Measurements from ENCODE around the gene ADARB1. TPM values are rescaled to one million over a fixed set of nuclear protein-coding genes. Genes with fewer than 3 reads are reported as not detected.

ADARB1 gene
- total RNA-seq, 2 experiments from 2014 or later, result 27.5 to 28.6 TPM

DNA sequence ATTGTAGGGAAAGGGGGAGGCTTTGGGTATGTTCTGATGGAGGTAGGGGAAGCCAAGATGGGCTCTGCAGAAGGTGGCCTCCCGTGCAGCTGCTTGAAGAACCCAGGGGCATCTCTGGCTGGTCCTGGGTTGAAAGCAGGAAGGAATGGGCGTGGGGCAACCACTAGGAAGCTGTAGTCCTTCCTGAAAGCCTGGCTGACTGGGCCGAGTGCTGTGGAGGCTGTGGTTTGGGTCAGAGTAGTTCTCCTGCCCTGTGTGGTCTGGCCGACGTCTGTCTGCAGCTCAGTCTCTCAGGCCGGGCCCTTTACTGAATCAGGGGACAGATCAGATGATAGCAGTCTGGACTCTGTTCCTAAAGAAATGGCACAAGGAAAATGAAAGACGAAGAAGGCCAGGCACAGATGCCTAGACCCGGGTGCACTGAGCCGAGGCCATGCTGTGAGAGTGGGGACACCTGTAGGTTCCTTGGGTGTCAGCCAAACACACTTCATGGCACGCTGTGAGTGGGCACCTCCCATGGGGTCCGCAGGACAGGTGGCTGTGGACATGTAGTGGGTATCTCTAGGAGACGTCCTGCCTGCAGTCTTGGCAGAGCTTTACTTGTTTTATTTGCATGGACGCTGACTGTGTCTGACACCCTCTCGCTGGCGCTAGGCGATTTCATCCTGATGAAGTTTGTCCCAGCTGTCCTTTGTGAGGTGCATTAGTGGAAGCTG, 126.4 kb downstream of the ADARB1 start:
- no peak for ATAC-seq (ENCODE audit: poor library complexity)
- Mint-ChIP-seq H3K36me3 (ENCODE audit: low read depth) (peaks cover 71% of the 10 kb centered on the region), H3K27me3 (no peaks in the 10 kb centered on the region), H3K4me1 (ENCODE audit: low read depth) (peaks cover 4% of the 10 kb centered on the region), H3K9me3 (no peaks in the 10 kb centered on the region), H3K27ac (no peak overlapping the region), H3K4me3 (no peak overlapping the region)
- peaks cover 12% of the 10 kb centered on the region for H3K4me1 ChIP-seq (ENCODE audit: insufficient read depth, low read length)
- intact Hi-C loops (cut with DNase I, micrococcal nuclease), result no loop called here
- TF ChIP-seq, protein P1, sequence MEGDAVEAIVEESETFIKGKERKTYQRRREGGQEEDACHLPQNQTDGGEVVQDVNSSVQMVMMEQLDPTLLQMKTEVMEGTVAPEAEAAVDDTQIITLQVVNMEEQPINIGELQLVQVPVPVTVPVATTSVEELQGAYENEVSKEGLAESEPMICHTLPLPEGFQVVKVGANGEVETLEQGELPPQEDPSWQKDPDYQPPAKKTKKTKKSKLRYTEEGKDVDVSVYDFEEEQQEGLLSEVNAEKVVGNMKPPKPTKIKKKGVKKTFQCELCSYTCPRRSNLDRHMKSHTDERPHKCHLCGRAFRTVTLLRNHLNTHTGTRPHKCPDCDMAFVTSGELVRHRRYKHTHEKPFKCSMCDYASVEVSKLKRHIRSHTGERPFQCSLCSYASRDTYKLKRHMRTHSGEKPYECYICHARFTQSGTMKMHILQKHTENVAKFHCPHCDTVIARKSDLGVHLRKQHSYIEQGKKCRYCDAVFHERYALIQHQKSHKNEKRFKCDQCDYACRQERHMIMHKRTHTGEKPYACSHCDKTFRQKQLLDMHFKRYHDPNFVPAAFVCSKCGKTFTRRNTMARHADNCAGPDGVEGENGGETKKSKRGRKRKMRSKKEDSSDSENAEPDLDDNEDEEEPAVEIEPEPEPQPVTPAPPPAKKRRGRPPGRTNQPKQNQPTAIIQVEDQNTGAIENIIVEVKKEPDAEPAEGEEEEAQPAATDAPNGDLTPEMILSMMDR (IDR thresholded peaks at IDR 0.05), result no peak
- H3K9me3 ChIP-seq (ENCODE audit: control insufficient read depth in 1 of 2, insufficient read depth in 1 of 2, low read length in 2 of 2), result no peaks in the 10 kb centered on the region
- peaks cover 33% of the 10 kb centered on the region for H3K36me3 ChIP-seq (ENCODE audit: insufficient read depth, low read length)
- no peak overlapping the region for H3K27ac ChIP-seq (ENCODE audit: low read depth in 1 of 2, low read length in 2 of 2)
- H3K27me3 ChIP-seq (ENCODE audit: control insufficient read depth in 1 of 2, insufficient read depth in 2 of 2, low read length in 2 of 2), result no peaks in the 10 kb centered on the region
- ChIA-PET CTCF (no interaction called here), POLR2A (no interaction called here)
- no peak for DNase-seq
- no peak overlapping the region for H3K4me3 ChIP-seq (ENCODE audit: low read length)

DNA sequence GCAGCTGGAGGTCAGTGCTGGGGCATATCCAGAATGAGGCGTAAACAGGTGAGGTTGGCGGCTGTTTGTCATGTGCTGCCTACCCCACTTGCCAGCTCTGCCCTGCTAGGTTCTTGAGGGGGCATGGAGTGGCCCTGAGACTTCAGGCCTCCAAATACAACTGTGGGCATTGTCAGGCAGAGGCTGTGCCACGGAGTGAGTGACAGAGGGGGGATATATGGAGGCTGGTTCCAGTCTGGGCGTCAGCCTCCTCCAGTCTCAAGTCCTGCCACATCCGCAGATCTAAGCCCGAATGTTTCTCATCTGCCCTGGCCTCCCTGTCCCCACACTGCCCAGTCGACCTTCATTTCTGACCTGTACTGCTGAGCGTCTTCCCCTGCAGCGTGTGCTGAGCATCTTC, 128.0 kb downstream of the ADARB1 start:
- Histone ChIP-seq H3K36me3 (ENCODE audit: insufficient read depth, low read length) (peaks cover 44% of the 10 kb centered on the region), H3K4me3 (ENCODE audit: low read length) (no peak overlapping the region), H3K4me1 (ENCODE audit: insufficient read depth, low read length) (peaks cover 12% of the 10 kb centered on the region), H3K9me3 (ENCODE audit: control insufficient read depth in 1 of 2, insufficient read depth in 1 of 2, low read length in 2 of 2) (no peaks in the 10 kb centered on the region), H3K27me3 (ENCODE audit: control insufficient read depth in 1 of 2, insufficient read depth in 2 of 2, low read length in 2 of 2) (no peaks in the 10 kb centered on the region), H3K27ac (ENCODE audit: low read depth in 1 of 2, low read length in 2 of 2) (no peak overlapping the region)
- Mint-ChIP-seq H3K27ac (no peak overlapping the region), H3K27me3 (no peaks in the 10 kb centered on the region), H3K4me1 (ENCODE audit: low read depth) (peaks cover 4% of the 10 kb centered on the region), H3K4me3 (no peak overlapping the region), H3K36me3 (ENCODE audit: low read depth) (peaks cover 78% of the 10 kb centered on the region), H3K9me3 (no peaks in the 10 kb centered on the region)
- DNase-seq, result no peak
- ATAC-seq (ENCODE audit: poor library complexity), result no peak
- POLR2A ChIA-PET, result no interaction called here
- CTCF ChIA-PET, result no interaction called here
- intact Hi-C loops (cut with DNase I, micrococcal nuclease), result no loop called here
- TF ChIP-seq, protein P1 (IDR thresholded peaks at IDR 0.05), result no peak

DNA sequence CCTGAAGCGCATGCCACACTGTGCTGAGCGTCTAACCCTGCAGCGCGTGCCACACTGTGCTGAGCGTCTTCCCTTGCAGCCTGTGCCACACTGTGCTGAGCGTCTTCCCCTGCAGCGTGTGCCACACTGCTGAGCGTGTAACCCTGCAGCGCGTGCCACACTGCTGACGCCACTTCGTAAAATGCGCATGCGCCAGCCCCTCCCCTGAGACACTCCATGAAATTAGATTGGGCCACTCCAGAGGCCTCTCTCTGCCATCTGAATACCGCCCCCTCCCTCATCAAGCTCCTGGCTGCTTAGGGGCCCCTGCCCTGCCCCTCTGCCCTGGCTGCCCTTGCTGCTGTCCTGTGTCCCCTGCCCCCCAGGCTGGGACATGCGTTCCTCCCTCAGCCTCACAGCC, 128.5 kb downstream of the ADARB1 start:
- POLR2A ChIA-PET, result no interaction called here
- H3K27ac Mint-ChIP-seq, result no peak overlapping the region
- peaks cover 4% of the 10 kb centered on the region for H3K4me1 Mint-ChIP-seq (ENCODE audit: low read depth)
- Histone ChIP-seq H3K4me1 (ENCODE audit: insufficient read depth, low read length) (peaks cover 12% of the 10 kb centered on the region), H3K4me3 (ENCODE audit: low read length) (no peak overlapping the region), H3K27ac (ENCODE audit: low read depth in 1 of 2, low read length in 2 of 2) (no peak overlapping the region), H3K9me3 (ENCODE audit: control insufficient read depth in 1 of 2, insufficient read depth in 1 of 2, low read length in 2 of 2) (no peaks in the 10 kb centered on the region), H3K27me3 (ENCODE audit: control insufficient read depth in 1 of 2, insufficient read depth in 2 of 2, low read length in 2 of 2) (no peaks in the 10 kb centered on the region), H3K36me3 (ENCODE audit: insufficient read depth, low read length) (peaks cover 46% of the 10 kb centered on the region)
- CTCF ChIA-PET, result no interaction called here
- intact Hi-C loops (cut with DNase I, micrococcal nuclease), result no loop called here
- ATAC-seq (ENCODE audit: poor library complexity) (no peak), DNase-seq (no peak)
- no peak overlapping the region for H3K4me3 Mint-ChIP-seq
- no peaks in the 10 kb centered on the region for H3K9me3 Mint-ChIP-seq
- peaks cover 79% of the 10 kb centered on the region for H3K36me3 Mint-ChIP-seq (ENCODE audit: low read depth)
- TF ChIP-seq, protein P1 (IDR thresholded peaks at IDR 0.05), result no peak
- H3K27me3 Mint-ChIP-seq, result no peaks in the 10 kb centered on the region

Data from CD4-positive, alpha-beta T cell (primary cell).